ENCODE measurements around the gene DNAJC6. TPM values are rescaled to one million over a fixed set of nuclear protein-coding genes. Genes with fewer than 3 reads are reported as not detected.

Gene DNAJC6
- total and polyA plus RNA-seq, 2 of the 13 experiments (the other 11 are each of a cell fraction or from before 2014, with no cell fraction given), result 1.0 to 1.6 TPM

DNA sequence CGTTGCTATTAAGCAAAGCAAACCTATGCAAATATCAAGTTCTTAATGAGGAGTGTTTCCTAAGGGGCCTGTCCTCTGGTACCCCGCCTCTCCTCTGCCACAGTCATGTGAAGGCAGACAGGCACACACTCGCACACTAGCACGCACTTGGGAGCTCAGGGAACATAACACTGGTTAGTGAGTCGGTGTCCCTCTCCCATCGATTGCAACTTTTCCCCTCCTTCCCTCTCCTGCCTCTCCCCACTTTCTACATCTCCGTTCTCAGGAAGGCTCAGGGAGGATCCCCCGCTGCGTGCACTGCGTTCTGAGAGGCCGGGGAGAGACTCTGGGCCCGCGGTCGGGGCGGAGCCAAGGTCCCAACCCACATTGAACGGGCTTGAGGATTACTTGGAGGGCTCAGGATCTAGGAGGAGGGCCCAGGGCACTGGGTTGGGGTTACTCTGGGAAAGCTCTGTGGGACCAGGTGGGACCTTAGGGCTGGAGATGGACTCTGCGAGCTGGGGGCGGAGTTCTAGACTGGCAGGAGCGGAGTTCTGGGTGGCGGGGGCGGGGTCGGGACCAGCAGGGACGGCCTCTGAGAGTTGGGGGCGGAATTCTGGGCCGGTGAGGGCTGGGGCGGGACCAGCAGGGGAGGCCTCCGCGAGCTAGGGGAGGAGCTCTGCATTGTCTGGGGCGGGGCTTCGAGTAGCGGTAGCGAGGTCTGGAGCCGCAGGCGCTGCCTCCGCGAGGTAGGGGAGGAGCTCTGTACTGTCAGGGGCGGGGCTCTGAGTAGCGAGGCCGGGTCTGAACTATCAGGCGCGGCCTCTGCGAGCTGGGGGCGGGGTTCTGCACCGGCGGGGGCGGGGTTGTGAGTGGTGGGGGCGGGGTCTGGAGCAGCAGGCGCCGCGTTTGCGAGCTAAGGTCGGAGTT, 110.6 kb downstream of the DNAJC6 start (continued):
- TF ChIP-seq, protein P1, sequence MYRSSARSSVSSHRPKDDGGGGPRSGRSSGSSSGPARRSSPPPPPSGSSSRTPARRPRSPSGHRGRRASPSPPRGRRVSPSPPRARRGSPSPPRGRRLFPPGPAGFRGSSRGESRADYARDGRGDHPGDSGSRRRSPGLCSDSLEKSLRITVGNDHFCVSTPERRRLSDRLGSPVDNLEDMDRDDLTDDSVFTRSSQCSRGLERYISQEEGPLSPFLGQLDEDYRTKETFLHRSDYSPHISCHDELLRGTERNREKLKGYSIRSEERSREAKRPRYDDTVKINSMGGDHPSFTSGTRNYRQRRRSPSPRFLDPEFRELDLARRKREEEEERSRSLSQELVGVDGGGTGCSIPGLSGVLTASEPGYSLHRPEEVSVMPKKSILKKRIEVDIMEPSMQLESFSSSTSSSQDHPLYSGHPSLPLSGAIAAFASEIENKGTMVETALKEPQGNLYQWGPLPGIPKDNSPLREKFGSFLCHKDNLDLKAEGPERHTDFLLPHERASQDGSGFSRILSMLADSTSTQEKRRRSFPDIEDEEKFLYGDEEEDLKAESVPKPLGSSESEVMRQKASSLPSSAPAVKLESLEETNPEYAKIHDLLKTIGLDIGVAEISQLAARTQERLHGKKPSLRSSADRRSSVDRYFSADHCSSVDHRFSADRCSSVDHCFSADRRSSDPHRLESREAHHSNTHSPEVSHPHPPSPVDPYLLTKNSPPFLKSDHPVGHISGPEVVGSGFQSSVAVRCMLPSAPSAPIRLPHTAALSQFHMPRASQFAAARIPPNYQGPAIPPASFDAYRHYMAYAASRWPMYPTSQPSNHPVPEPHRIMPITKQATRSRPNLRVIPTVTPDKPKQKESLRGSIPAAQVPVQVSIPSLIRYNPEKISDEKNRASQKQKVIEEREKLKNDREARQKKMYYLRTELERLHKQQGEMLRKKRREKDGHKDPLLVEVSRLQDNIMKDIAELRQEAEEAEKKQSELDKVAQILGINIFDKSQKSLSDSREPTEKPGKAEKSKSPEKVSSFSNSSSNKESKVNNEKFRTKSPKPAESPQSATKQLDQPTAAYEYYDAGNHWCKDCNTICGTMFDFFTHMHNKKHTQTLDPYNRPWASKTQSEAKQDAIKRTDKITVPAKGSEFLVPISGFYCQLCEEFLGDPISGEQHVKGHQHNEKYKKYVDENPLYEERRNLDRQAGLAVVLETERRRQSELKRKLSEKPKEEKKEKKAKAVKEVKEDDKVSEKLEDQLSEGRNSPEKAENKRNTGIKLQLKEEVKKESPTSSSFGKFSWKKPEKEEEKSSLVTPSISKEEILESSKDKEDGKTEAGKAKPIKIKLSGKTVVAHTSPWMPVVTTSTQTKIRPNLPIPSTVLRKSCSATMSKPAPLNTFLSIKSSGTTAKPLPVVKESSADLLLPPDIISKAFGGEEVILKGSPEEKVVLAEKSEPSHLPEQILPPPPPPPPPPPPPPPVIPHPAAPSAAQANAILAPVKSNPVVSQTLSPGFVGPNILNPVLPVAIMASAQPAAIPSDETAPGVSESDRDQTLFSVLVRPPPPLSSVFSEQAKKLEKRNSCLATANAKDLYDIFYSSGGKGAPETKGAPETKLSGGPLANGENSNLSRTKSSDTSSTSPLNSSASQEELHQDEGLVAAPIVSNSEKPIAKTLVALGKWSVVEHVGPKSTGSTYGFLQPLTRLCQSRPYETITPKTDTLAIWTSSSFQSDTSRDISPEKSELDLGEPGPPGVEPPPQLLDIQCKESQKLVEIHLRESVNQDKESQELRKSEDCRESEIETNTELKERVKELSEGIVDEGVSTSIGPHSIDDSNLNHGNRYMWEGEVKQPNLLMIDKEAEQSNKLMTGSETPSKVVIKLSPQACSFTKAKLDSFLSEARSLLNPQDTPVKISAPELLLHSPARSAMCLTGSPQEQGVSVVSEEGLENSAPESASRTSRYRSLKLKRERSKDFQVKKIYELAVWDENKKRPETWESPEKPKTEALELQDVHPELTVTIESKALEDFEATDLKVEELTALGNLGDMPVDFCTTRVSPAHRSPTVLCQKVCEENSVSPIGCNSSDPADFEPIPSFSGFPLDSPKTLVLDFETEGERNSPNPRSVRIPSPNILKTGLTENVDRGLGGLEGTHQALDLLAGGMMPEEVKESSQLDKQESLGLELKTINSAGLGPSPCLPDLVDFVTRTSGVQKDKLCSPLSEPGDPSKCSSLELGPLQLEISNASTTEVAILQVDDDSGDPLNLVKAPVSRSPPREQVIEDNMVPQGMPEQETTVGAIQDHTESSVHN (CRISPR knock-in tag; IDR thresholded peaks at IDR 0.05), result 0 out of 2 replicates have a peak, but pooled peaks have one; percentile 71
- TF ChIP-seq MXD4 (CRISPR knock-in tag; IDR thresholded peaks at IDR 0.05) (0 out of 2 replicates have a peak, but pooled peaks have one; percentile 24), ZNF343 (CRISPR knock-in tag; IDR thresholded peaks at IDR 0.05) (0 out of 2 replicates have a peak, but pooled peaks have one; percentile 55), ATM (IDR thresholded peaks at IDR 0.05; ENCODE audit: borderline replicate concordance) (no peak), ZNF816 (CRISPR knock-in tag; IDR thresholded peaks at IDR 0.05; ENCODE audit: borderline replicate concordance) (no peak), DPF2 (CRISPR knock-in tag; IDR thresholded peaks at IDR 0.05; ENCODE audit: borderline replicate concordance, low read depth) (no peak), POLR2AphosphoS5 (IDR thresholded peaks at IDR 0.05; ENCODE audit: low read depth, low read length) (peak; percentile 92), PAWR (CRISPR knock-in tag; IDR thresholded peaks at IDR 0.05; ENCODE audit: borderline replicate concordance) (0 out of 2 replicates have a peak, but pooled peaks have one; percentile 71), ZNF589 (CRISPR knock-in tag; conservative IDR thresholded peaks at IDR 0.05) (0 out of 2 replicates have a peak, but pooled peaks have one; percentile 43)
- TF ChIP-seq, protein P2, sequence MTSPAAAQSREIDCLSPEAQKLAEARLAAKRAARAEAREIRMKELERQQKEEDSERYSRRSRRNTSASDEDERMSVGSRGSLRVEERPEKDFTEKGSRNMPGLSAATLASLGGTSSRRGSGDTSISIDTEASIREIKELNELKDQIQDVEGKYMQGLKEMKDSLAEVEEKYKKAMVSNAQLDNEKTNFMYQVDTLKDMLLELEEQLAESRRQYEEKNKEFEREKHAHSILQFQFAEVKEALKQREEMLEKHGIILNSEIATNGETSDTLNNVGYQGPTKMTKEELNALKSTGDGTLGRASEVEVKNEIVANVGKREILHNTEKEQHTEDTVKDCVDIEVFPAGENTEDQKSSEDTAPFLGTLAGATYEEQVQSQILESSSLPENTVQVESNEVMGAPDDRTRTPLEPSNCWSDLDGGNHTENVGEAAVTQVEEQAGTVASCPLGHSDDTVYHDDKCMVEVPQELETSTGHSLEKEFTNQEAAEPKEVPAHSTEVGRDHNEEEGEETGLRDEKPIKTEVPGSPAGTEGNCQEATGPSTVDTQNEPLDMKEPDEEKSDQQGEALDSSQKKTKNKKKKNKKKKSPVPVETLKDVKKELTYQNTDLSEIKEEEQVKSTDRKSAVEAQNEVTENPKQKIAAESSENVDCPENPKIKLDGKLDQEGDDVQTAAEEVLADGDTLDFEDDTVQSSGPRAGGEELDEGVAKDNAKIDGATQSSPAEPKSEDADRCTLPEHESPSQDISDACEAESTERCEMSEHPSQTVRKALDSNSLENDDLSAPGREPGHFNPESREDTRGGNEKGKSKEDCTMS (CRISPR knock-in tag; conservative IDR thresholded peaks at IDR 0.05), result no peak
- TF ChIP-seq, protein P3, sequence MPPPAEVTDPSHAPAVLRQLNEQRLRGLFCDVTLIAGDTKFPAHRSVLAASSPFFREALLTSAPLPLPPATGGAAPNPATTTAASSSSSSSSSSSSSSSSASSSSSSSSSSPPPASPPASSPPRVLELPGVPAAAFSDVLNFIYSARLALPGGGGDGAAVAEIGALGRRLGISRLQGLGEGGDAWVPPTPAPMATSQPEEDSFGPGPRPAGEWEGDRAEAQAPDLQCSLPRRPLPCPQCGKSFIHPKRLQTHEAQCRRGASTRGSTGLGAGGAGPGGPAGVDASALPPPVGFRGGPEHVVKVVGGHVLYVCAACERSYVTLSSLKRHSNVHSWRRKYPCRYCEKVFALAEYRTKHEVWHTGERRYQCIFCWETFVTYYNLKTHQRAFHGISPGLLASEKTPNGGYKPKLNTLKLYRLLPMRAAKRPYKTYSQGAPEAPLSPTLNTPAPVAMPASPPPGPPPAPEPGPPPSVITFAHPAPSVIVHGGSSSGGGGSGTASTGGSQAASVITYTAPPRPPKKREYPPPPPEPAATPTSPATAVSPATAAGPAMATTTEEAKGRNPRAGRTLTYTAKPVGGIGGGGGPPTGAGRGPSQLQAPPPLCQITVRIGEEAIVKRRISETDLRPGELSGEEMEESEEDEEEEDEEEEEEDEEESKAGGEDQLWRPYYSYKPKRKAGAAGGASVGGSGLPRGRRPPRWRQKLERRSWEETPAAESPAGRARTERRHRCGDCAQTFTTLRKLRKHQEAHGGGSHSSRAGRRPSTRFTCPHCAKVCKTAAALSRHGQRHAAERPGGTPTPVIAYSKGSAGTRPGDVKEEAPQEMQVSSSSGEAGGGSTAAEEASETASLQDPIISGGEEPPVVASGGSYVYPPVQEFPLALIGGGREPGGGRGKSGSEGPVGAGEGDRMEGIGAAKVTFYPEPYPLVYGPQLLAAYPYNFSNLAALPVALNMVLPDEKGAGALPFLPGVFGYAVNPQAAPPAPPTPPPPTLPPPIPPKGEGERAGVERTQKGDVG (CRISPR knock-in tag; IDR thresholded peaks at IDR 0.05; ENCODE audit: borderline replicate concordance), result no peak
